ENCODE results near the gene SLC66A2.

The SLC66A2 gene

DNA sequence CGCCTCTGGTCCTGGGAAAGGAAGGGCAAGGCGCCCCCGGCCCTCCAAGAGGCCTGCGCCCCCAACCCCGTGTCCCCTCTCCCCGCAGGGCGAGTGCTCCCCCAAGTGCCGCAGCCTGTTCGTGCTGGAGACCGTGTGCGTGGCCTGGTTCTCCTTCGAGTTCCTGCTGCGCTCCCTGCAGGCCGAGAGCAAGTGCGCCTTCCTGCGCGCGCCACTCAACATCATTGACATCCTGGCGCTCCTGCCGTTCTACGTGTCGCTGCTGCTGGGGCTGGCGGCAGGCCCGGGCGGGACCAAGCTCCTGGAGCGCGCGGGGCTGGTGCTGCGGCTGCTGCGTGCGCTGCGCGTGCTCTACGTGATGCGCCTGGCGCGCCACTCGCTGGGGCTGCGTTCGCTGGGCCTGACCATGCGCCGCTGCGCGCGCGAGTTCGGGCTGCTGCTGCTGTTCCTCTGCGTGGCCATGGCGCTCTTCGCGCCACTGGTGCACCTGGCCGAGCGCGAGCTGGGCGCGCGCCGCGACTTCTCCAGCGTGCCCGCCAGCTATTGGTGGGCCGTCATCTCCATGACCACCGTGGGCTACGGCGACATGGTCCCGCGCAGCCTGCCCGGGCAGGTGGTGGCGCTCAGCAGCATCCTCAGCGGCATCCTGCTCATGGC, 52.4 kb downstream of the SLC66A2 start:
- Histone ChIP-seq H3K27me3 (ENCODE audit: control insufficient read depth, insufficient read depth, low read length) (no peaks in the 10 kb centered on the region), H3K4me1 (ENCODE audit: control insufficient read depth, insufficient read depth, low read length) (no peaks in the 10 kb centered on the region), H3K27ac (ENCODE audit: low read depth, low read length) (no peak overlapping the region), H3K9me3 (ENCODE audit: control insufficient read depth, insufficient read depth, low read length) (peaks cover 56% of the 10 kb centered on the region), H3K9ac (ENCODE audit: low read depth, low read length) (no peak overlapping the region), H3K36me3 (ENCODE audit: control insufficient read depth, insufficient read depth, low read length) (no peaks in the 10 kb centered on the region; the same call in 1 of the 2 replicates), H3K4me3 (ENCODE audit: low read depth, low read length) (no peak overlapping the region)

GRCh38 chr18:79897940-79898625, 53.4 kb downstream of the SLC66A2 start:
- Histone ChIP-seq H3K9me3 (ENCODE audit: control insufficient read depth, insufficient read depth, low read length) (peaks cover 65% of the 10 kb centered on the region), H3K4me1 (ENCODE audit: control insufficient read depth, insufficient read depth, low read length) (no peaks in the 10 kb centered on the region)

GRCh38 chr18:79896738-79897137, 54.7 kb downstream of the SLC66A2 start:
- no peak overlapping the region for H3K4me3 ChIP-seq (ENCODE audit: low read depth, low read length)
- no peaks in the 10 kb centered on the region for H3K4me1 ChIP-seq (ENCODE audit: control insufficient read depth, insufficient read depth, low read length)
- H3K27ac ChIP-seq (ENCODE audit: low read depth, low read length): no peak overlapping the region
- H3K27me3 ChIP-seq (ENCODE audit: control insufficient read depth, insufficient read depth, low read length): no peaks in the 10 kb centered on the region
- H3K9me3 ChIP-seq (ENCODE audit: control insufficient read depth, insufficient read depth, low read length): peaks cover 78% of the 10 kb centered on the region
- no peaks in the 10 kb centered on the region for H3K36me3 ChIP-seq (ENCODE audit: control insufficient read depth, insufficient read depth, low read length)
- H3K9ac ChIP-seq (ENCODE audit: low read depth, low read length): no peak overlapping the region

More at GRCh38 chr18:79897940-79898625, 53.4 kb downstream of the SLC66A2 start:
- Histone ChIP-seq H3K4me3 (ENCODE audit: low read depth, low read length) (no peak overlapping the region), H3K9ac (ENCODE audit: low read depth, low read length) (no peak overlapping the region), H3K36me3 (ENCODE audit: control insufficient read depth, insufficient read depth, low read length) (no peaks in the 10 kb centered on the region; the same call in 1 of the 2 replicates), H3K27ac (ENCODE audit: low read depth, low read length) (no peak overlapping the region), H3K27me3 (ENCODE audit: control insufficient read depth, insufficient read depth, low read length) (no peaks in the 10 kb centered on the region)

DNA sequence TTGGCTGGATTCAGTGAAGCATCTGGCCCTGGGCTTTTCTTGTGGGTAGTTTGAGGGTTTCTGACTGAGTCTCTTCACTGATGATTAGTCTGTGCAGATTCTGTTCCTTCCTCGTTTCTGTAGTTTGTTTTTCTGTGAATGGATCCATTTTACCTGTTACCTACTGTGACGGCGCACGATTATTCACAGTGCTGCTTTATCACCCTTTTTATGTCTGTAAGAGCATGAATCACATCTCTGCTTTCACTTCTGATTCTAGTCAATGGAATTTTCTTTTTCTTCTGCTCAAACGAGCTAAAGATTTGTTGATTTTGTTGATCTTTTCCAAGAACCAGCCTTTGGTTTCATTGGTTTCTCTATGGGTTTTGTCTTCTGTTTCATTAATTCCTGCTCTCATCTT, 60.8 kb downstream of the SLC66A2 start:
- H3K27ac ChIP-seq (ENCODE audit: low read depth, low read length): no peak overlapping the region
- peaks cover 62% of the 10 kb centered on the region for H3K9me3 ChIP-seq (ENCODE audit: control insufficient read depth, insufficient read depth, low read length)

GRCh38 chr18:79889569-79889968, 61.9 kb downstream of the SLC66A2 start:
- Histone ChIP-seq H3K4me1 (ENCODE audit: control insufficient read depth, insufficient read depth, low read length) (no peaks in the 10 kb centered on the region), H3K9me3 (ENCODE audit: control insufficient read depth, insufficient read depth, low read length) (peaks cover 52% of the 10 kb centered on the region), H3K9ac (ENCODE audit: low read depth, low read length) (no peak overlapping the region), H3K4me3 (ENCODE audit: low read depth, low read length) (no peak overlapping the region), H3K27ac (ENCODE audit: low read depth, low read length) (no peak overlapping the region), H3K36me3 (ENCODE audit: control insufficient read depth, insufficient read depth, low read length) (no peaks in the 10 kb centered on the region), H3K27me3 (ENCODE audit: control insufficient read depth, insufficient read depth, low read length) (no peaks in the 10 kb centered on the region)

More for the DNA sequence above, 60.8 kb downstream of the SLC66A2 start:
- Histone ChIP-seq H3K9ac (ENCODE audit: low read depth, low read length) (no peak overlapping the region), H3K4me3 (ENCODE audit: low read depth, low read length) (no peak overlapping the region), H3K27me3 (ENCODE audit: control insufficient read depth, insufficient read depth, low read length) (no peaks in the 10 kb centered on the region), H3K4me1 (ENCODE audit: control insufficient read depth, insufficient read depth, low read length) (no peaks in the 10 kb centered on the region), H3K36me3 (ENCODE audit: control insufficient read depth, insufficient read depth, low read length) (no peaks in the 10 kb centered on the region)

DNA sequence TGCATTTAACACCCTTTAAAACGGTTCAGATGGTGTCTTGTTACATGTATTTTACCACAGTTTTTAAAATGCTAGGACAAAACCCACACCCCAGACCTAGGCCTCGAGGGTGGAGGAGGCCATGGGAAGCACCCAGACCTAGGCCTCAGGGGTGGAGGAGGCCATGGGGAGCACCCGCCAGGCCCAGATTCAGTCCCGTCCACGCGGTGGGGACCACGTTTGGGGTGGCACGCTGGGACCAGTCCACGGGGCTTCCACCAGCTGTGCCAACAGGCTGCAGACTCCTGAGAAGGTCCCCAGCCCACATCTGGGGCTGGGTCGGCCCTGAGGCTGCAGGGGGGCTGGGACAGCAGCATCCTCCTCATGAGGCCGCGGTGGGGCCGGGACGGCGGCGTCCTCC, 63.4 kb downstream of the SLC66A2 start:
- Histone ChIP-seq H3K27ac (ENCODE audit: low read depth, low read length) (no peak overlapping the region), H3K36me3 (ENCODE audit: control insufficient read depth, insufficient read depth, low read length) (no peaks in the 10 kb centered on the region), H3K27me3 (ENCODE audit: control insufficient read depth, insufficient read depth, low read length) (no peaks in the 10 kb centered on the region), H3K9me3 (ENCODE audit: control insufficient read depth, insufficient read depth, low read length) (peaks cover 40% of the 10 kb centered on the region), H3K4me3 (ENCODE audit: low read depth, low read length) (no peak overlapping the region), H3K4me1 (ENCODE audit: control insufficient read depth, insufficient read depth, low read length) (no peaks in the 10 kb centered on the region), H3K9ac (ENCODE audit: low read depth, low read length) (no peak overlapping the region)

DNA sequence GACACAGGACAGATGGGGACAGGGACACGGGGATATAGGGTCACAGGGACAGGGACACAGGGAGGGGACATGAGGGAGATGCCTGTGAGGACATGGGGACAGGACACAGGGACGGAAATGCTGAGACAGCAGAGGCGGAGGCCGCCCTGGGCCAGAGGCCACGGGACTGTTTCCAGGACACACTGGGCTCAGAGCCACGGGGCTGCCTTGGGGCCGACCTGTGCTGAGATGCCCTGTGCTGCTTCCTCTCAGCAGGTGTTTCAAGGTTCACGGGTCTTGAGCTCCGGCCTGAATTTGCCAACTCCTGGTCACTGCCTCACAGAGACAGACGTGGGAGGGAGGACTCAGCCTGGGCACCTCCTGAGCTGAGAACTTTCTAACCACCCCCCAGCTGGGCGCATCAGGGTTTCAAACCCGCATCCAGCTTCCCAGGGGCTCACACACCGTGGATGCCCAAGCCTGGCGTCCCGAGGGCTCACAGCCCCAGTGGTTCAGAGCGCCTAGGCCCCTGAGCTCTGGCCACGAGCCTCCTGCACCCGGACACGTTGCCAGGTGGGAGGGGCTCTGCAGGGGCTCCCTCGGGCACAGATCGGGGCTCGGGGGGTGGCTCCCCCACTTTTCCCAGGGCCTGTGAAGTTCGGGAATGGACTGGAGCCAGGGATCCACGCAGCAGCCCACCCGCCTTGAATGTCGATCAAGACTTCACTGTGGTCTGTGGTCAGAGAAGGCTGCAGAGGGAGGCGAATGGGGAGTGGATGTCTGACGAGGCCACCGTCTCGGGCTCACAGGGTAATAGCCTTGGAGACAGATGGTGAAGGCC, 64.1 kb downstream of the SLC66A2 start:
- Histone ChIP-seq H3K27ac (ENCODE audit: low read depth, low read length) (no peak overlapping the region), H3K9me3 (ENCODE audit: control insufficient read depth, insufficient read depth, low read length) (peaks cover 34% of the 10 kb centered on the region), H3K27me3 (ENCODE audit: control insufficient read depth, insufficient read depth, low read length) (no peaks in the 10 kb centered on the region), H3K9ac (ENCODE audit: low read depth, low read length) (no peak overlapping the region), H3K4me1 (ENCODE audit: control insufficient read depth, insufficient read depth, low read length) (no peaks in the 10 kb centered on the region), H3K4me3 (ENCODE audit: low read depth, low read length) (no peak overlapping the region), H3K36me3 (ENCODE audit: control insufficient read depth, insufficient read depth, low read length) (no peaks in the 10 kb centered on the region)

- Histone ChIP-seq H3K36me3 (ENCODE audit: control insufficient read depth, insufficient read depth, low read length) (no peaks in the 10 kb centered on the region), H3K9me3 (ENCODE audit: control insufficient read depth, insufficient read depth, low read length) (peaks cover 13% of the 10 kb centered on the region; the same call in 1 of the 2 replicates), H3K27ac (ENCODE audit: low read depth, low read length) (no peak overlapping the region), H3K27me3 (ENCODE audit: control insufficient read depth, insufficient read depth, low read length) (no peaks in the 10 kb centered on the region), H3K4me1 (ENCODE audit: control insufficient read depth, insufficient read depth, low read length) (no peaks in the 10 kb centered on the region), H3K4me3 (ENCODE audit: low read depth, low read length) (no peak overlapping the region), H3K9ac (ENCODE audit: low read depth, low read length) (no peak overlapping the region)
Observed at GRCh38 chr18:79884963-79885728, 66.3 kb downstream of the SLC66A2 start.

GRCh38 chr18:79884294-79884962, 67.0 kb downstream of the SLC66A2 start:
- no peaks in the 10 kb centered on the region for H3K36me3 ChIP-seq (ENCODE audit: control insufficient read depth, insufficient read depth, low read length)
- H3K9me3 ChIP-seq (ENCODE audit: control insufficient read depth, insufficient read depth, low read length): peaks cover 7% of the 10 kb centered on the region; the same call in 1 of the 2 replicates
- no peaks in the 10 kb centered on the region for H3K27me3 ChIP-seq (ENCODE audit: control insufficient read depth, insufficient read depth, low read length)
- H3K9ac ChIP-seq (ENCODE audit: low read depth, low read length): no peak overlapping the region
- no peak overlapping the region for H3K4me3 ChIP-seq (ENCODE audit: low read depth, low read length)
- no peak overlapping the region for H3K27ac ChIP-seq (ENCODE audit: low read depth, low read length)
- H3K4me1 ChIP-seq (ENCODE audit: control insufficient read depth, insufficient read depth, low read length): no peaks in the 10 kb centered on the region

Data from HUES48 (cell line).